ENCODE results near the gene HRCT1. TPM values are rescaled to one million over a fixed set of nuclear protein-coding genes. Genes with fewer than 3 reads are reported as not detected.

Gene HRCT1
- total RNA-seq, 1 experiment from 2014 or later: not detected

DNA sequence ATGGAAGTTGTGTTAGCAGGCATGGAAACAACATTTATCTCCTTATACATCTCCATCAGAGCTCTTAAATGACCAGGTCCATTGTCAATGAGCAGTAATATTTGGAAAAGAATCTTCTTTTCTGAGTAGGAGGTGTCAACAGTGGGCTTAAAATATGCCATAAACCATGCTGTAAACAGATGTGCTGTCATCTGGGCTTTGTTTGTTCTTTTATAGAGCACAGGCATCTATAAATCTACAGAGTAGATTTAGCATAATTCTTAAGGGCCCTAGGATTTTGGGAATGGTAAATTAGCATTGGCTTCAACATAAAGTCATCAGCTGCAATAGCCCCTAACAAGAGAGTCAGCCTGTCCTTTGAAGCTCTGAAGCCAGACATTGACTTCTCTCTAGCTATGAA is 7.7 kb upstream of the HRCT1 start:
- H3K9me3 Mint-ChIP-seq: no peaks in the 10 kb centered on the region
- no peak overlapping the region for H3K23ac ChIP-seq (ENCODE audit: insufficient read length, low read depth, low read length)
- no peaks in the 10 kb centered on the region for H4K20me1 ChIP-seq (ENCODE audit: control insufficient read depth, insufficient read depth, insufficient read length)
- no peak overlapping the region for H2BK20ac ChIP-seq (ENCODE audit: low read depth, low read length, poor library complexity, severe bottlenecking)
- no peak overlapping the region for H3K4me3 Mint-ChIP-seq
- H3K4me1 ChIP-seq (ENCODE audit: insufficient read depth, low read length): no peaks in the 10 kb centered on the region
- H3K27me3 ChIP-seq (ENCODE audit: insufficient read depth, low read length): no peaks in the 10 kb centered on the region
- no peak overlapping the region for H4K5ac ChIP-seq (ENCODE audit: insufficient read length, low read depth, low read length)
- no peak overlapping the region for H2BK120ac ChIP-seq (ENCODE audit: low read depth, low read length, poor library complexity, severe bottlenecking)
- H3K9me3 ChIP-seq (ENCODE audit: control insufficient read depth, low read depth, low read length): no peaks in the 10 kb centered on the region
- H3K79me1 ChIP-seq (ENCODE audit: insufficient read depth, low read depth, low read length, poor library complexity, severe bottlenecking): no peaks in the 10 kb centered on the region
- H4K8ac ChIP-seq (replicated peaks; ENCODE audit: insufficient read length, low read depth, low read length): no peak overlapping the region
- no peak overlapping the region for H2AFZ ChIP-seq (ENCODE audit: low read length)
- H4K91ac ChIP-seq (ENCODE audit: insufficient read length, low read depth, low read length): no peak overlapping the region
- no peak overlapping the region for H2BK5ac ChIP-seq (ENCODE audit: insufficient read length, low read length)
- no peaks in the 10 kb centered on the region for H3K4me1 Mint-ChIP-seq
- DNase-seq: no peak
- no peaks in the 10 kb centered on the region for H3K36me3 Mint-ChIP-seq (ENCODE audit: insufficient read depth in 1 of 3, low read depth in 3 of 3)
- no peak overlapping the region for H3T11ph ChIP-seq (ENCODE audit: low read length)
- TF ChIP-seq, protein P1, sequence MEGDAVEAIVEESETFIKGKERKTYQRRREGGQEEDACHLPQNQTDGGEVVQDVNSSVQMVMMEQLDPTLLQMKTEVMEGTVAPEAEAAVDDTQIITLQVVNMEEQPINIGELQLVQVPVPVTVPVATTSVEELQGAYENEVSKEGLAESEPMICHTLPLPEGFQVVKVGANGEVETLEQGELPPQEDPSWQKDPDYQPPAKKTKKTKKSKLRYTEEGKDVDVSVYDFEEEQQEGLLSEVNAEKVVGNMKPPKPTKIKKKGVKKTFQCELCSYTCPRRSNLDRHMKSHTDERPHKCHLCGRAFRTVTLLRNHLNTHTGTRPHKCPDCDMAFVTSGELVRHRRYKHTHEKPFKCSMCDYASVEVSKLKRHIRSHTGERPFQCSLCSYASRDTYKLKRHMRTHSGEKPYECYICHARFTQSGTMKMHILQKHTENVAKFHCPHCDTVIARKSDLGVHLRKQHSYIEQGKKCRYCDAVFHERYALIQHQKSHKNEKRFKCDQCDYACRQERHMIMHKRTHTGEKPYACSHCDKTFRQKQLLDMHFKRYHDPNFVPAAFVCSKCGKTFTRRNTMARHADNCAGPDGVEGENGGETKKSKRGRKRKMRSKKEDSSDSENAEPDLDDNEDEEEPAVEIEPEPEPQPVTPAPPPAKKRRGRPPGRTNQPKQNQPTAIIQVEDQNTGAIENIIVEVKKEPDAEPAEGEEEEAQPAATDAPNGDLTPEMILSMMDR (conservative IDR thresholded peaks at IDR 0.05): no peak
- no peak overlapping the region for H2BK15ac ChIP-seq (ENCODE audit: low read depth, low read length)
- no peaks in the 10 kb centered on the region for H3K23me2 ChIP-seq (ENCODE audit: insufficient read length, low read depth, low read length, poor library complexity, severe bottlenecking)
- no peak overlapping the region for H3K27ac ChIP-seq (ENCODE audit: insufficient read length, low read depth, low read length)
- no peak overlapping the region for H3K14ac ChIP-seq (ENCODE audit: insufficient read depth, low read length)
- H2AK5ac ChIP-seq (ENCODE audit: insufficient read length, low read length): no peak overlapping the region
- no peak overlapping the region for H3K56ac ChIP-seq (ENCODE audit: insufficient read length, low read depth, low read length)
- peaks cover 7% of the 10 kb centered on the region for H3K27me3 Mint-ChIP-seq (ENCODE audit: low read depth)
- no peak overlapping the region for H3K18ac ChIP-seq (ENCODE audit: insufficient read length, low read depth, low read length)
- no peak overlapping the region for H3K9ac ChIP-seq (ENCODE audit: extremely low read depth, insufficient read length, low read length)
- no peak overlapping the region for H3K4ac ChIP-seq (ENCODE audit: low read depth, low read length)
- no peak overlapping the region for H3K27ac Mint-ChIP-seq
- no peak overlapping the region for H3K4me2 ChIP-seq (ENCODE audit: insufficient read depth, insufficient read length, low read length)
- H3K79me2 ChIP-seq (ENCODE audit: insufficient read depth, low read length): no peaks in the 10 kb centered on the region
- H2BK12ac ChIP-seq (ENCODE audit: insufficient read length, low read depth, low read length): no peak overlapping the region

Data from H9 (cell line).